ENCODE results near the gene IMMP2L.

- no peak for TF ChIP-seq EZH2phosphoT487 (IDR thresholded peaks at IDR 0.05; ENCODE audit: borderline replicate concordance, low read length)
- TF ChIP-seq CTCF (conservative IDR thresholded peaks at IDR 0.05; ENCODE audit: low read depth, low read length): no peak
- no peak for TF ChIP-seq EZH2 (IDR thresholded peaks at IDR 0.05; ENCODE audit: low read length, unreplicated experiment)
Observed at GRCh38 chr7:111388016-111388415, 174.3 kb downstream of the IMMP2L start.
